ENCODE data around the gene GALNT15.

Gene GALNT15, protein sequence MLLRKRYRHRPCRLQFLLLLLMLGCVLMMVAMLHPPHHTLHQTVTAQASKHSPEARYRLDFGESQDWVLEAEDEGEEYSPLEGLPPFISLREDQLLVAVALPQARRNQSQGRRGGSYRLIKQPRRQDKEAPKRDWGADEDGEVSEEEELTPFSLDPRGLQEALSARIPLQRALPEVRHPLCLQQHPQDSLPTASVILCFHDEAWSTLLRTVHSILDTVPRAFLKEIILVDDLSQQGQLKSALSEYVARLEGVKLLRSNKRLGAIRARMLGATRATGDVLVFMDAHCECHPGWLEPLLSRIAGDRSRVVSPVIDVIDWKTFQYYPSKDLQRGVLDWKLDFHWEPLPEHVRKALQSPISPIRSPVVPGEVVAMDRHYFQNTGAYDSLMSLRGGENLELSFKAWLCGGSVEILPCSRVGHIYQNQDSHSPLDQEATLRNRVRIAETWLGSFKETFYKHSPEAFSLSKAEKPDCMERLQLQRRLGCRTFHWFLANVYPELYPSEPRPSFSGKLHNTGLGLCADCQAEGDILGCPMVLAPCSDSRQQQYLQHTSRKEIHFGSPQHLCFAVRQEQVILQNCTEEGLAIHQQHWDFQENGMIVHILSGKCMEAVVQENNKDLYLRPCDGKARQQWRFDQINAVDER

DNA sequence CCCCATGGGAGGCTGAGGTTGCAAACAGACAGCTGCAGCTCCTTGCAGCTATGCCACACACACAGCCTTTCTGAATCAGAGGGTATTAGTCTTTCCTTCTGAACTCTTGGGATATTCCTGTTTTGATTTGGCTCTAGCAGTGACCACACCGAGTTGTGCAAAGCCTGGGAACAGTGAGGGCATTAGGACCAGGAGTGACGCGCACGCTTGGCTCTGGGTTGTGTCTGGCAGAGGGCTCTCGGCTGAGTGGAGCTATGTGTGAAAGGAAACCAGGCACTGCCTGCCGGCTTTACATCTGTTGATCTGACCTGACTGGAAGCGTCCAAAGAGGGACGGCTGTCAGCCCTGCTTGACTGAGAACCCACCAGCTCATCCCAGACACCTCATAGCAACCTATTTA, at the start of gene GALNT15:
TSS of gene GALNT15 (plus strand) at position 292 of the 400 bp plus-strand sequence. CDS start 472 bp downstream, outside the sequence.
- no peaks in the 10 kb centered on the region for H3K4me1 ChIP-seq (ENCODE audit: control insufficient read depth in 1 of 2, insufficient read depth in 1 of 2, low read depth in 1 of 2, low read length in 1 of 2)
- no peaks in the 10 kb centered on the region for H3K9me3 ChIP-seq
- H3K27me3 ChIP-seq, result peaks cover 28% of the 10 kb centered on the region
- H3K36me3 ChIP-seq, result no peaks in the 10 kb centered on the region
- H3K4me3 ChIP-seq (ENCODE audit: low read depth in 1 of 2, low read length in 1 of 2), result no peak within 1 kb of the TSS
- TF ChIP-seq, protein P1, sequence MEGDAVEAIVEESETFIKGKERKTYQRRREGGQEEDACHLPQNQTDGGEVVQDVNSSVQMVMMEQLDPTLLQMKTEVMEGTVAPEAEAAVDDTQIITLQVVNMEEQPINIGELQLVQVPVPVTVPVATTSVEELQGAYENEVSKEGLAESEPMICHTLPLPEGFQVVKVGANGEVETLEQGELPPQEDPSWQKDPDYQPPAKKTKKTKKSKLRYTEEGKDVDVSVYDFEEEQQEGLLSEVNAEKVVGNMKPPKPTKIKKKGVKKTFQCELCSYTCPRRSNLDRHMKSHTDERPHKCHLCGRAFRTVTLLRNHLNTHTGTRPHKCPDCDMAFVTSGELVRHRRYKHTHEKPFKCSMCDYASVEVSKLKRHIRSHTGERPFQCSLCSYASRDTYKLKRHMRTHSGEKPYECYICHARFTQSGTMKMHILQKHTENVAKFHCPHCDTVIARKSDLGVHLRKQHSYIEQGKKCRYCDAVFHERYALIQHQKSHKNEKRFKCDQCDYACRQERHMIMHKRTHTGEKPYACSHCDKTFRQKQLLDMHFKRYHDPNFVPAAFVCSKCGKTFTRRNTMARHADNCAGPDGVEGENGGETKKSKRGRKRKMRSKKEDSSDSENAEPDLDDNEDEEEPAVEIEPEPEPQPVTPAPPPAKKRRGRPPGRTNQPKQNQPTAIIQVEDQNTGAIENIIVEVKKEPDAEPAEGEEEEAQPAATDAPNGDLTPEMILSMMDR (IDR thresholded peaks at IDR 0.05), result no peak
- H3K27ac ChIP-seq, result no peak within 1 kb of the TSS

GRCh38 chr3:16126634-16127033, 47.8 kb upstream of the GALNT15 start:
- no peaks in the 10 kb centered on the region for H3K27me3 ChIP-seq
- no peaks in the 10 kb centered on the region for H3K9me3 ChIP-seq
- no peak overlapping the region for H3K27ac ChIP-seq
- H3K36me3 ChIP-seq, result no peaks in the 10 kb centered on the region
- H3K4me1 ChIP-seq (ENCODE audit: control insufficient read depth in 1 of 2, insufficient read depth in 1 of 2, low read depth in 1 of 2, low read length in 1 of 2), result no peaks in the 10 kb centered on the region
- TF ChIP-seq, protein P1 (IDR thresholded peaks at IDR 0.05), result no peak
- H3K4me3 ChIP-seq (ENCODE audit: low read depth in 1 of 2, low read length in 1 of 2), result no peak overlapping the region

- no peaks in the 10 kb centered on the region for H3K27me3 ChIP-seq
Observed at GRCh38 chr3:16127249-16127648, 47.2 kb upstream of the GALNT15 start.

GRCh38 chr3:16130066-16130465, 44.4 kb upstream of the GALNT15 start:
- H3K36me3 ChIP-seq, result no peaks in the 10 kb centered on the region
- H3K4me3 ChIP-seq (ENCODE audit: low read depth in 1 of 2, low read length in 1 of 2), result no peak overlapping the region
- H3K9me3 ChIP-seq, result no peaks in the 10 kb centered on the region
- TF ChIP-seq, protein P1 (IDR thresholded peaks at IDR 0.05), result no peak
- no peak overlapping the region for H3K27ac ChIP-seq
- no peaks in the 10 kb centered on the region for H3K27me3 ChIP-seq
- H3K4me1 ChIP-seq (ENCODE audit: control insufficient read depth in 1 of 2, insufficient read depth in 1 of 2, low read depth in 1 of 2, low read length in 1 of 2), result no peaks in the 10 kb centered on the region

More at GRCh38 chr3:16127249-16127648, 47.2 kb upstream of the GALNT15 start:
- TF ChIP-seq, protein P1 (IDR thresholded peaks at IDR 0.05), result no peak
- Histone ChIP-seq H3K36me3 (no peaks in the 10 kb centered on the region), H3K9me3 (no peaks in the 10 kb centered on the region), H3K4me1 (ENCODE audit: control insufficient read depth in 1 of 2, insufficient read depth in 1 of 2, low read depth in 1 of 2, low read length in 1 of 2) (no peaks in the 10 kb centered on the region), H3K27ac (no peak overlapping the region), H3K4me3 (ENCODE audit: low read depth in 1 of 2, low read length in 1 of 2) (no peak overlapping the region)

- TF ChIP-seq, protein P1 (IDR thresholded peaks at IDR 0.05), result no peak
- H3K36me3 ChIP-seq, result no peaks in the 10 kb centered on the region
- H3K27me3 ChIP-seq, result no peaks in the 10 kb centered on the region
- no peaks in the 10 kb centered on the region for H3K9me3 ChIP-seq
- H3K4me3 ChIP-seq (ENCODE audit: low read depth in 1 of 2, low read length in 1 of 2), result no peak overlapping the region
- H3K4me1 ChIP-seq (ENCODE audit: control insufficient read depth in 1 of 2, insufficient read depth in 1 of 2, low read depth in 1 of 2, low read length in 1 of 2), result no peaks in the 10 kb centered on the region
- no peak overlapping the region for H3K27ac ChIP-seq
Observed at GRCh38 chr3:16132190-16132589, 42.3 kb upstream of the GALNT15 start.
